HG03575 (cell line): ENCODE results near the gene ATXN1.

Experiments used
- ATAC-seq: cut with Tn5 transposase; IDR thresholded peaks from one replicate; pipeline ENCODE4 v1.9.1; 2021; ENCODE audit not compliant: unreplicated experiment, insufficient number of reproducible peaks, low FRiP score; ENCODE audit errors: extremely low read depth

The ATXN1 gene

GRCh38 chr6:16760516-16761470, at the start of gene ATXN1:
Gene ATXN1, minus strand, starts transcription at chr6:16761460.
- ATAC-seq = no peak

DNA sequence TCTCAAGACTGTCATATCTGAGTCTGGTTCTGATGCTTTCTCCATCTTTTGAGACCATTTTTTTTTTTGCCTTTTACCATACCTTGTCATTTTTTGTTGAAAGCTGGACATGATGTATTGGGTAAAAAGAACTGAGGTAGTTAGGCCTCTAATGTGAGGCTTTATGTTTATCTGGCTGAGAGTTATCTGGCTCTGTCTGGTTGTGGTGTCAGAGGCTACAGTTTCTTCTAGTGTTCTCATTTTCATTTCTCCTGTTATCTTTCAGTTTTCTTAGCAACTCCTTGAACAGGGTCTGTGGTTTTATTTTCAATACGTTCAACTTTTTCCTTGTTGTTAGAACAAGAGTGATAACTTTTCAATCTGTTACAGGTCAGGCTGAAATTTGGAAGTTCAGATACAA, 49.2 kb upstream of the ATXN1 start:
- no peak for ATAC-seq

GRCh38 chr6:16809753-16810358, 48.6 kb upstream of the ATXN1 start:
- ATAC-seq = no peak

DNA sequence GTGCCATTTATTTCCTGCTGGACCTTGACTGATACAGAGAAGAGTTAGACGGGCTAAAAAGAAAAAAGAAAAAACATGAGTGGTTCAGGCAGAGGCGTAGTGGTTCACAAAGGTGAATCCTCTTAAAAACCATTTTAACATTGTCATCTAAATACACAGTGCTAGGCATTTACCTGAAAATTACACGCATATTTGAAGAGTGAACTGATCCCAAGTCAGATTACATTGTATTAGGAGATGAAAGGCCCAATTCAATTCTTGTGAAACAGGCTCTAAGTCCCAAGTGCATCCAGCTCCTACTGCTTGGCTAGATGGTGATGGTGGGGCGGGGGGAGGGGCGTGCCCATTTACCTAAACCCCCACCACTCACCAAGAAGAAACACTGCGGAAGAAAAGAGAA, 46.7 kb upstream of the ATXN1 start:
- no peak for ATAC-seq

- ATAC-seq = no peak
Observed at GRCh38 chr6:16806363-16806762, 45.1 kb upstream of the ATXN1 start.

GRCh38 chr6:16805243-16805950, 44.1 kb upstream of the ATXN1 start:
- no peak for ATAC-seq

- ATAC-seq = no peak
Observed at GRCh38 chr6:16804546-16805242, 43.4 kb upstream of the ATXN1 start.

DNA sequence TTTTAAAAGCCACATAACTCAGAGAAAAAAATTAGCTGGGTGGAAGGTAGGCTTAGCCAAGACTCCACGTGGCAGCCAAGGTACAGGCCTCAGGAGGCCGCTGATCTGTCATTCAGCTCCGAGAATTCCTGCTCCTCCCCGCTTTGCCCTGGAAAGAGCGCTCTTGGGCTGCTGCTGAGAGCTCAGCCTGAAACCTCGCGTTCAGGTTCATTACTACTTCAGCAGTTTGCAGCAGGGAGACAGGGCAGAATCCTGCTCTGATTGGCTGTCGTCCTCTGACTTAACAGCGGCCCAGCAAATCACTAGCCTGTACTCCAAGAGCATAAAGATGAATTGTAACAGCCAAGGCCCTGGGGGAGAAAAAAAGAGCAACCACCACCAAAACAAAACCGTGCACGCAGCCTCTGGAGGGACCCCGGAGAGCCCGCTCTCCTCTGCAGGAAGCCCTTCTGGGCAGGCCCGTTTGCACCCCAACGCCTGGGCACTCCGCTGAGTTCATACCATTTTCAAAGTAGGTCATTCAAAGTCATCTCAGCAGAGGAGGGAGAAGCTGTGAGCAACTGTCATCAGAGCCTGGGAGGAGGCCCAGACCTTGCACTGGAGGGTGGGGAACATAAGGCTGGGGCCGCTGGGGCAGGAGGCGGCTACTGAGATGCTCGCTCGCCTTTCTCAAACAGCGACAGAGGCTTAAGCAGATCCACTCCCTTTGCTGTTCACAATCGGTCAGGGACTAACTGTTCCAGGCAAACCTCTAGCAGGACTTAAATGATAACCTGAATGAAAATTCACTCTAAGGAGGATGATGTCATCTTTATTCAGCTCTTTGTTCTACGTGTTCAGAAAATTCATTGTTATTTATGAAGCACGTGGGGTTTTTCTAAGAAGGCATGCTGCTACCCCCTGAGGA, 42.3 kb upstream of the ATXN1 start:
- ATAC-seq = no peak

- ATAC-seq = no peak
Observed at GRCh38 chr6:16802071-16802470, 40.8 kb upstream of the ATXN1 start.

DNA sequence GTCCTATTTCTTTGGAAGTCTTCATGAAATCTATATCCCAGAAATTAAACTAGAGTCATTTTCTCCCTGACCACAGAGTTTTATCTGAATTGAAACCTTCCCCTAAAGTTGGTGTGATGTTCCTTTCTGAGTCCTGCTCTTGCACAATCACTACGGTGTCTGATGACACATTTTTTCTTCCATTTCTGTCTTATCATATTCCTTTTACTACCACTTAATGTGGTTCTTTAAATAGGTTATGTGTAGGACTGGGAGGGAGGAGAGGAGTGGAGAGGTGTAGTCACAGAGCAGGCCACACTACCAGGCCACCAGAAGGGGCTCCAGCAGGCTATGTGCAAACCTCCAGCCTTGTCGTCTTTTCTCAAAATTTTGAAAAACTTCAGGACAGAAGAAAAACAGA, 39.7 kb upstream of the ATXN1 start:
- no peak for ATAC-seq

GRCh38 chr6:16800341-16800740, 39.1 kb upstream of the ATXN1 start:
- no peak for ATAC-seq

- no peak for ATAC-seq
Observed at GRCh38 chr6:16799279-16800193, 38.3 kb upstream of the ATXN1 start.

GRCh38 chr6:16793828-16794412, 32.7 kb upstream of the ATXN1 start:
- no peak for ATAC-seq

- no peak for ATAC-seq
Observed at GRCh38 chr6:16789329-16790038, 28.2 kb upstream of the ATXN1 start.

GRCh38 chr6:16787128-16787682, 25.9 kb upstream of the ATXN1 start:
- no peak for ATAC-seq

DNA sequence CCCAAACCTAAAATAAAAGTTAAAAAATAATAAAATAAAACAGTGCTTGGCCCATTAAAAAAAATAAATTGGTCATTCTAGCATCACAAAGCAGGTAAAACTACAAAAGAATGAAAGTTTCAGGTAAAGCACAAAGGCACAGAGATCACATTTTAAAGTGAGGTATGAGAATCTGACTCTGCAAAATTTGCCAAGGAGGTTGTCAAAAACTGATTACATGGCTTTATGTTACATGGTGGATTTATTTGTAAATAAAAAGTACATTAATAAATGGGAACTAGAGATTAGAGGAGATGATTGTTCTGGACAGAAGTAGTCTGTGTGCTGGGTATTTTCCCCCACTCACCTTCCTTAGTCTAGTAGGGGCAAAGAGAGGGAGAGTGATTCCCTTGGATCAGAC, 24.2 kb upstream of the ATXN1 start:
- ATAC-seq = no peak
